T-helper 1 cell treated with Interleukin-12 subunit alpha and Interleukin-12 subunit beta and Interleukin-4 antibody, amounts not matched to agents 30 ng/mL and 1 ng/mL, for 36 hours (primary cell): ENCODE results near the gene TP53TG5. TPM values are rescaled to one million over a fixed set of nuclear protein-coding genes. Genes with fewer than 3 reads are reported as not detected.

Experiments
- intact Hi-C: fragments of 100-400 bp; cut with micrococcal nuclease; formaldehyde crosslinking; loops from one replicate; pipeline ENCODE4 v1.15.1; 2024
- total RNA-seq: library from RNA; stranded (reverse); gene quantifications from 2 replicates; pipeline ENCODE4 v1.2.3, GENCODE V29; 2022

TP53TG5 gene
- total RNA-seq, 1 donor from 2014 or later, result not detected

GRCh38 chr20:45406260-45407066 lies 28.3 kb upstream of the TP53TG5 start:
- intact Hi-C loops, result loop anchor here (1.0 to 2.0 kb wide), 5 partner anchors 10 to 88 kb away; partner anchors contain the start of genes PIGT and SYS1

DNA sequence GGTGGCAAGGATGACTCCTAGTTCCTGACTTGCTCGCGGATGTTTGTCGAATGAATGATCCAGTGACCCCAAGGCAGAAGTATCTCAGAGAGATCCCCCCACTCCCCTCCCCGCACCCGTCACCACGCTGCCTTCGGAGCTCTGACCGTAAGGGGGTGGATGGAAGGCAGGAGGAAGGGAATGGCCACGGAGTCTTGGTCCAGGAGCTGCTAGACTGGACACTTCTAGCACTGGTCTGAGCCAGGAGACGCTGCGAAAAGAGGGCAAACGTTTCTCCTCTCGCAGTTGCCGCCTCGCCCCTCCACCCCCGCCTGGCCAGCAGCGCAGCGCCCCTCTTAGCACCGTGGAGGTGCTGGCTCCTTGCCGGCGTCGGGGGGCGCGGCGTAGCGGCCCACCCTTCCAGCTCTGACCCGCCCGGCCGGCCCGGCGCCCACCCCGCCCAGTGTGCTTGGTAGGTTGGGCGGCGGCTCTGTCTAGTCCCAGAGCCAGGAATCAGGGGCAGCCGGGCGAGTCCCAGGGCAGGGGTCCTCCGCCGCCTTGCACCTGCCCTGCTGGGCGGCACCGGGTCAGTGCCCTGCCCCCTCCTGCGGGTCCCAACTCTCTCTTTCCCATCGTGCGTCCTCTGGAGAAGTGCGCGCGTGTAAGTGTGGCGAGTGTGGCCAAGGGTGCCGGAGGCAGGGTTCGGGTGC lies 27.6 kb upstream of the TP53TG5 start:
- intact Hi-C loops, result loop anchor here (1.0 to 2.0 kb wide), 4 partner anchors 31 to 87 kb away; partner anchors contain the start of gene SYS1

GRCh38 chr20:45404438-45404837 lies 26.3 kb upstream of the TP53TG5 start:
- intact Hi-C loops, result no loop called here

DNA sequence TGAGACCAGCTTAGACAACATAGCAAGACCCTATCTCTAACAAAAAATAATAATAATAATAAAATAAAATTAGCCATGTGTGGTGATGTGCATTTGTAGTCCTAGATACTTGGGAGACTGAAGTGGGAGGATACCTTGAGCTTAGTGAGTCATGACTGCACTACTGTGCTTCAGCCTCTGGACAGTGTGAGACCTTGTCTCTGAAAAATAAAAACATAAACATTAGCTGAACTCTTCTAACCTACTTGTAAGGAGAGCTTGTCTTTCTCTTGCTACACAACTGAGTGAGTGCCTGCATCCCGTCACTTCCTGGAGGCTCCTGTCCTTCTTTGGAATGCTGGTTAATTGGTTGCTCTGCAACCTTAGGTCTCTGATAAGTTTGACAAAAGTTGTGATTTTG lies 24.8 kb upstream of the TP53TG5 start:
- intact Hi-C loops, result no loop called here

DNA sequence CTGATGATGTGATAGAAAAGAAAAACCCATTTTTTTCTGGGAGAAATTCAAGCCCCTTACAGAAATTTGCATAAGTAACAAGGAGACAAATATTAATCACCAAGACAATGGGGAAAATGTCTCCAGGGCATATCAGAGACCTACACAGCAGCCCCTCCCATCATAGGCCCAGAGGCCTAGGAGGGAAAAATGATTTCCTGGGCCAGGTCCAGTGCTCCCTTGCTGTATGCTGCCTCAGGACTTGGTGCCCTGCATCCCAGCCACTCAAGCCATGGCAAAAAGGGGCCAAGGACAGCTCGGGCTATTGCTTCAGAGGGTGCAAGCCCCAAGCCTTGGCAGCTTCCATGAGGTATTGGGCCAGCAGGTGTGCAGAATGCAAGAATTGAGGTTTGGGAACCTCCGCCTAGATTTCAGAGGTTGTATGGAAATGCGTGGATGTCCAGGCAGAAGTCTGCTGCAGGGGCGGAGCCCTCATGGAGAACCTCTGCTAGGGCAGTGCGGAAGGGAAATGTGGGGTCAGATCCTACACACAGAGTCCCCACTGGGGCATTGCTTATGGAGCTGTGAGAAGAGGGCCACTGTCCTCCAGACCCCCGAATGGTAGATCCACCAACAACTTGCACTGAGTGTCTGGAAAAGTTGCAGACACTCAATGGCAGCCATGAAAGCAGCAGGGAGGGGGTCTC lies 22.4 kb upstream of the TP53TG5 start:
- intact Hi-C loops, result no loop called here

DNA sequence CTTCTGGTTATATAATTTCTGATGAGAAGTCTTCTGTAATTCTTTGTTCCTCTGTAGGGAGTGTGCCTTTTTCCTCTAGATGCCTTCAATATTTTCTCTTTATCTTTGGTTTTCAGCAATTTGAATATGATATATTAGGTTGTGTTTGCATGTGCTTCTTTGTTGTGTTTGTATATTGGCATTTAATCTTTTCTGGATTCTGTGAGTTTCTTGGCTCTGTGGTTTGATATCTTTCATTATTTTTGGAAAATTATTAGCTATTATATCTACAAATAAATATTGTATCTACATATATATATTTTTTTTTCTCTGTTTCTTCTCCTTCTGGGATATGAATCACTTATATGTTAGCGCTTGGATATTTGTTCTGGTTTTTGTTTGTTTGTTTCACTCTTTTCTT lies 20.9 kb upstream of the TP53TG5 start:
- intact Hi-C loops, result no loop called here

- intact Hi-C loops, result no loop called here
These were observed 16.9 kb upstream of the TP53TG5 start for GRCh38 chr20:45395114-45395415.

DNA sequence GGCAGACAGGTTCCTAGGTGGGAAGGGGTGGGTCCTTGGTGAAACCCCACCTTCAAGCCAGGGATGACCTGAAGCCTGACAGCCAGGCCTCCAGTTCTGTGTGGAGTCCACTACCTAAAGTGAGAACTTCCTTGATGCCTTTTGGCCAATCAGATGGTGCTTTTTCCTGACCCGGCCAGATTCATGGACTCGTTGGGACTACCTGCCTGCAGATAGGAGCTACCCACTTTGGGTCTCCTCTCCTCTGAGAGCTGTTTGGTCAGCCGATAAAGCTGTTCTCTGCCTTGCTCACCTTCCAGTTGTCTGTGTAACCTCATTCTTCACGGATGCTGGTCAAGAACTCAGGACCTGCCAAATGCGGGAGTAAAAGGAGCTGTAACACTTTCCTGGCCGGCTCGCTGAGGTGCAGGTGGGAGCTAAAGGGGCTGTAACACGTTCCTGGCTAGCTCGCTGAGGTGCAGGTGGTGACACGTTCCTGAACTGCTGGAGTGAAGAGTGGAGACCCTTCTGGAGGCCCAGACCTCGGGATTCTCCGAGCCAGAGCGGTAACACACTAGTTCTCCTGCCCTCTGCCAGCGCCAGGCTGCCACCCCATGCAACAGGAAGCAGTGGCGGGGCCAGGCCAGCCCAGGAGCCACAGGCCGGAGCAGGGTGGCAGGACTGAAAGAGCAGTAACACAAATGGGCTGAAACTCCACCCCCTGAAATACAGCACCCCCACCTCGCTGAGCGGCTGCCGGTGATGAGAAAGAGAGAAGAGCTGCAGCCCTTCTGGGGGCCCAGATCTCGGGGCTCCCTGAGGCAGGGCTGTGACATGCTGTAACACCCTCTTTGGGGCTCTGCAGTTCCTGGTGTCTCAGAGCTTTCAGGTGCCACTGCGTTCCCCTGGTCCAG lies 16.3 kb upstream of the TP53TG5 start:
- intact Hi-C loops, result no loop called here

DNA sequence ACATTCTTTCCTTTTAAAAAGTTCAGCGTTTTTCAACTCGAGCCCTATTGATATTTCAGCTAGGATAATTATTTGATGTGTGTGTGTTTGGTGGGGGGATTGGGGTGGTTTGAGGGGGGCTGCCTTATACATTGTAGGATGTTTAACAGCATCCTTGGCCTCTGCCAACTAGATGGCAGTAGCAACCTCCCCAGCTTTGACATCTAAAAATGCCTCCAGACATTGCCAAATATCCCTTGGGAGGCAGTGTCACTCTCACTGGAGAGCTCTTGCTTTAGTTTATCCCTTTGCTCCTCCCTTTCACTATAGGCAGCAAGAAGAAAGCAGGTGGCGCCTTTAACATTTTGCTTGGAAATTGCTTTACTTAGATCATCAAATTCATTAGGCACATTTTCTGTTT lies 14.6 kb upstream of the TP53TG5 start:
- intact Hi-C loops, result no loop called here

GRCh38 chr20:45391559-45391958 lies 13.4 kb upstream of the TP53TG5 start:
- intact Hi-C loops, result no loop called here

DNA sequence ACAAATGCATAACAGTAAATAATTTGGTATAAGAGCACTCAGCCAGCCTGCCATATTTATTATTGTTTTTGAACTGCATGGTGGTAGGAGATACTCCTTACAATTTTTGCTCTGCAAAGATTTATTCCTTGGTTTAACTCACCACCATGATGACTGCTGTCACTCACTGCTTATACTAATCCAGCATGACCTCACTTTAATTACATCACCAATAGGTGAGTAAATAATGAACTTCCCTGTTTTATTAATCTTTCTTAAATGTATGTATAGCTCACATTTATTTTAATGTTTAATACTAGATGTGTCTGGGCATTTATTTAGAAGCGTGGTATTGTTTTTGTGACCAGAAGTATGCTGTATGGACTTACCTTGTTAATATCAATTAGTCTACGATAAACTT lies 12.8 kb upstream of the TP53TG5 start:
- intact Hi-C loops, result no loop called here

- intact Hi-C loops, result no loop called here
These were observed 9.1 kb upstream of the TP53TG5 start for GRCh38 chr20:45387274-45387673.

DNA sequence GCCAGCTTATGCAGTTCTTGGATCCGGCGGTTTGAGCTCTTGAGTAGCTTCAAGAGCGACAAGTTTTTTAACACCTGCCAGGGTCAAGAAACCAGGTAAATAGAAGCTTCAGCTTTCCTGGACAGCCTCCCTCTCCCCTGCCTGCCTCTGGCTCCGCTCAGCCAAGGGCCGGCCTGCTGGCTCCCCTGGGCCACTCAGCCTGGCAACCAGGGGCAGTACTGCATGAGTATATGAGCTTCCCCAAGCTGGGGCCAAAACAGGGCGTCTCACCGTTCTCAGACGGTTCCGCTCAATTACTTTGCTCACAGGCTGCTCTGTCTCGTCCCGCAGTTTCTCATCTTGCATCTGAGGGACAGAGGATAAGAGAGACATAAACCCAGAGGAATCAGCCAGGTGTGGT lies 856 bp downstream of the TP53TG5 start:
- intact Hi-C loops, result no loop called here

- intact Hi-C loops, result loop anchor here (1.0 kb wide), 3 partner anchors 56 to 75 kb away; no protein-coding TSS in a partner anchor
These were observed 3.2 kb downstream of the TP53TG5 start for GRCh38 chr20:45374966-45375365.

DNA sequence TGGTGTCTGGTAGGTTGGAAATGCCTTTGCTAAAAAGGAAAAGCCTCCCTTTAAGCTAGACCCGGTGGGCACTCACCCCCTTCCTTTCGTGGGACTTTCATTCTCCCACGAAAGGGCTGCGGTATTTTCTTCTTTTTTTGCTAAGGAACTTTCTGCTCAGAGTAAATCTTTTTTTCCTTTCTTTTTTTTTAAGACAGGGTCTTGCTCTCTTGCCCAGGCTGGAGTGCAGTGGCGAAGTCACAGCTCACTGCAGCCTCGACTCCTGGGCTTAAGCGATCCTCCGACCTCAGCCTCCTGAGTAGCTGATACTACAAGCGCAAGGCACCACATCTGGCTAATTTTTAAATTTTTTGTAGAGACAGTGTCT lies 4.0 kb downstream of the TP53TG5 start:
- intact Hi-C loops, result loop anchor here (1.0 kb wide), 3 partner anchors 55 to 76 kb away; no protein-coding TSS in a partner anchor

- intact Hi-C loops, result loop anchor here (1.0 kb wide), 7 partner anchors 10 to 398 kb away; partner anchors contain the start of genes PIGT and SYS1
These were observed 4.6 kb downstream of the TP53TG5 start for GRCh38 chr20:45373353-45374100.

GRCh38 chr20:45372646-45373352 lies 5.3 kb downstream of the TP53TG5 start:
- intact Hi-C loops, result loop anchor here (1.0 kb wide), 4 partner anchors 9 to 399 kb away; partner anchors contain the start of genes PIGT and SYS1

DNA sequence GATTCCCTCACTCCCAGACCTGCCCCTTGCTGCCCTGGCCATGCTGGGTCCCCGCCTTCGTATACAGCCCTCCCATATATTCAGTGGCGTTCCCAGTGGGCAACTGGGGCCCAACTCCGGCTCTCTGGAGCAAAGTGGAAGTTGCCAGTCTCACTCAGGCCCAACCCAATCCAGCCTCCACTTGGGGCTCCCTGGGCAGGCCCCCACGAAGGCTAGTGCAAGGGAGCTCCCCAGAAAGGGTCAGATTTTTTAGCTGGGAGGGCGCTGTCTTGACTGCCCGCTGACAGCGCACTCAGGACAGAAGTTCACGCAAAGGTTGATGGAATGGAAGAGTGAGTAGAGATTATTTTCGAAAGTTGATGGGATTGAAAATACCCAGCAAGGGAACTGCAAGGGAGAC lies 5.9 kb downstream of the TP53TG5 start:
- intact Hi-C loops, result no loop called here

GRCh38 chr20:45370571-45371160 lies 7.5 kb downstream of the TP53TG5 start:
- intact Hi-C loops, result no loop called here
